SKM-1 (cell line): ENCODE results near the gene EXOC2.
A peak's percentile ranks its signal among the peaks of the same experiment; 100 is the strongest.
"Not testable (repeated sequence)": the region's sequence is repeated elsewhere in the genome, so short reads cannot be mapped to it uniquely, and the experiment has no call there.

ENCODE experiments used
- DNase-seq: peaks from one replicate; lab custom pipeline; 2025; ENCODE audit not compliant: unreplicated experiment; lab: John Stamatoyannopoulos, UW

EXOC2 gene

GRCh38 chr6:710601-711571, 17.9 kb upstream of the EXOC2 start:
- DNase-seq, result no peak

DNA sequence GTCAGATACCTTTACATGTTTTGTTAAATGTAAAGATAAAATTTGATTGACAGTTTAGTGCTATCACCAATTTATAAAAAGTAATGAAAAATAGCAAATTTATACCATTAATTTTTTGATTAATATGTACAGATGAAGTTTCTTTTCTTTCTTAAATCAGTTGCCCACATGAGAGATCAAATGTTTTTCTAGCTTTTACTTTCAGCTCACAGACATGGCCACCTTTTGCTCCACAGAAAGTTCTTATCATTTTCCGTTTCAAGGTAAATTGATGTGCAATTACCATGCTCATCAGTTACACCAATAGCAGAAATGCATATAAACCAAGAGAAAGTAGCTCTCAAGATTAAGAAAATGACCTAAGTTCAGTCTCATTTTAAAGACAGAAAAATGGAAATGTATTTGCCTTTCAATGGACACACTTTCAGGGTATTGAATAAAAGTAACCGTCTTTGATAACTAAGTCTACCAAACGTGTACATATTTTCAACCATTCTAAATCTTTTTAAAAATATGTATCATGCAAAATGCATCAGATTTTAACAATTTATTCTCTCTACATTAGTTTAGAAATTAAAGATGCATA, 16.6 kb upstream of the EXOC2 start:
- DNase-seq, result no peak

DNA sequence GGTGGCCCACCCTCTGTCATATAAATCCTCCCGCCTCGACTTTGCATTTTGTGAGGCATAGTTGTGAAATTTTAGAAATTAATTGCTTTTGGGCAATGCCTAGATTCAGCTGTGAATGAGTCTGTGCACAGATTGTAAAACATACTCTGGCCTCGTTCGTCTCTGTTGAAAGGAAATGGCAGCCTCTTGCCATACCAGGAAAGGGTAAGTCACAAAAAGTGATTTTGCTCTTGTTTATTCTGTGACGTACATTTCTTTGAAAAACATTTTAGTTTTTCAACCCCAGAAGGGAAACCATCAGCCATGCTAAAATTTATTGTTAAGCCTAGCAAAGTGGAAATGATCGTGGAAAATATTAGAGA, 15.3 kb upstream of the EXOC2 start:
- DNase-seq, result no peak

DNA sequence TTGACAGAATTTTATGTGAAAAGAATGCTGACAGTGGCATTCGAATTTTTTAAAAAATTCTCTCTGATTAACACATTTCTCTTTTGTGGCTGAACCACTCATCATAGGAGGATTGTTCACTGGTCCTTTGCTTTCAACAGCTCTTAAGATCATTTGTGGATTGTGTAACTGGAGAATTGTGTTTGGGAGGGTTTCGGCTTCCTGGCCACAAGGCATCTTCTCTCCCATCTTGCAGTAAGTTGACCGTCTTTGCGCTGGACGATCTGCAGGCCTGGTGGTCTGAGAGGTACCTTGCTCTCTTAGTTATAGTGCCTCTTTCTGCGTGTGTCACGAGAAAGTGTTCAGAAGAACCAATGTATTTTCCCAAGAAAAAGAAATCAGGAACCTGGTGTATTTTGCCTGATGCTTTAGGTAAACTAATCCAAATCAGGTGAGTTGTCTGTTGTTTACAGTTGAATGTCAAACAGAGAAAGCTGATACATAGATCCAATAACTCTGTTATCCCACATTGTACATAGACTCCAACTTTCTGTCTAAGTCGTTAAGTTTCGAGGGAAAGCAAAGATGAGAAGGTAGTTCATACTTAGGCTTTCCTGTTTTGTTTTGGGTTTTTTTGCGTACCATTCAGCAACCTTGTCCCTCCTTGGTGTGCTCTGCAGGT, 14.8 kb upstream of the EXOC2 start:
- DNase-seq, result no peak

DNA sequence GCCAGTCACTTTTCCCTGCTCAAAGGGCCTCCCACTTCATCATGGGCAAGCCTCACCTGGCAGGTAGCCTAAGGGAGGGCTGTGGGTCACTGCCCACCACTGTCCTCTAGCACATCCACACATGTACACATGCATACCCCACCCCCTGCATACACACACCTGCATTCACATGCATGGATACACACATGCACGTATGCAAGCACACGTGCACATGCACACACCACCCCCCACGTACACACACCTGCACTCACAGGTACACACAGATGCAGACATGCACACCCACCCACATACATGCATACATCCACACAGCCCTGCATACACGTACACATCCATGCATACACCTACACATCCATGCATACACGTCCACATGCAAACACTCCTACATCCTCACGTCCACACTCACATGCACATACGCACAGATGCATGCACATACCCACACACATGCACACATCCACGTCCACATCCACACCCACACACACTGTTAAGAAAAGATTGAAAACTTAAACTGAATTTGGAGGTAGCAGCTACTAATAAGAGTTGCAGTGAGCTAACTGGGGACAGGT, 14.0 kb upstream of the EXOC2 start:
- no peak for DNase-seq

DNA sequence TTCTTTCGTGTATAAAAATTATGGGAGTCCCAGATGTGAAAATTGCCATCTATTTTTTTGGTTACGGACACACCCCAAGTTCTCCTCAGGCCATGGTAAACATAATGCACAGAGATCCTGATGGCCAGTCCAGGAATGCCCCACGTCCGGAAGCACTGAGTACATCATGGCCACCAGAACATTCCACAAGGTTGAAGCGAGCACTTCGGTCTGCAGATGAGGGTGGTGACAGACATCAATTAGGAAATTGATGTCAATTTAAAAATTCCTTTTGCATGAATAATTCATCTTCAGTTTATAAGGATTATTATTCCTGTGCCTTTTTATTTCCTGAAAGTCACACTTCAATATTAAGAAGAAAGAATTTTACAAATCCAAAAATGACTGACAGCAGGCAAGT, 13.2 kb upstream of the EXOC2 start:
- no peak for DNase-seq

- DNase-seq, result no peak
Observed at GRCh38 chr6:705047-705446, 12.1 kb upstream of the EXOC2 start.

DNA sequence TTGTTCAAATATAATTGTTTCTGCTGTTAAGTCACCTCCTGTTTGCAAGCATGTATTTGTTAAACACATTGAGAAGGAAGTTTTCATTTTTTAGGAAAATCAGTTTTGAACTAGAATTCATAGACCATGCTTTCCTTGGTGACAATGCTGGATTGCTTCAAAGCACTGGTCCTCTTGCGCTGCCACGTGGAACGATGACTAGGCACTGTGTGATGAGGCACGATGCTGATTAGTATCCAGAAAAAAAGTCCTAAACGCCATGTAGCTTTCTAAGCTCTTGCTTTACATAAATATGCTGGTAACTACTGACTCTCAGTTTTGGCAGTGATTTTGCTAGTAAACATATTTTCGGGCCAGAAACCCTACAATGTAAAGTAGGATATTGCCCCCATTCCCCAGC, 11.1 kb upstream of the EXOC2 start:
- DNase-seq, result no peak

DNA sequence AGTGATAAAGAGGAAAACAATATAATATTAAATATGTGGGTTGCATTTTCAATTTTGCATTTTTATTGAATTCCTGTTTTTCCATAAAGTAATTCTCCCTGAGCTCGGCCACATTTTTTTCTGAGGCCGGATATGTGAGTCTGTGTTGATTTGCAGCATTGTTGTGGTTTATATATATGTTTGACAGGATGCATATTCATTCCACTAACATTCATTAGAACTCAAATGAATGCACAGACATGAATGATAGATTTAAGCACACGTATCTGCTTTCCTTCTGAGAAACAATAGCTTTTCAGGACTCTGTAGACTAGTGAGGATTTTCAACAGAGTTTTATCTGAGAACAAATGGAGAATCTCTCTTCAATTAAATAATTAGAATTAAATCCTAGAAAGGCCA, 10.6 kb upstream of the EXOC2 start:
- no peak for DNase-seq

DNA sequence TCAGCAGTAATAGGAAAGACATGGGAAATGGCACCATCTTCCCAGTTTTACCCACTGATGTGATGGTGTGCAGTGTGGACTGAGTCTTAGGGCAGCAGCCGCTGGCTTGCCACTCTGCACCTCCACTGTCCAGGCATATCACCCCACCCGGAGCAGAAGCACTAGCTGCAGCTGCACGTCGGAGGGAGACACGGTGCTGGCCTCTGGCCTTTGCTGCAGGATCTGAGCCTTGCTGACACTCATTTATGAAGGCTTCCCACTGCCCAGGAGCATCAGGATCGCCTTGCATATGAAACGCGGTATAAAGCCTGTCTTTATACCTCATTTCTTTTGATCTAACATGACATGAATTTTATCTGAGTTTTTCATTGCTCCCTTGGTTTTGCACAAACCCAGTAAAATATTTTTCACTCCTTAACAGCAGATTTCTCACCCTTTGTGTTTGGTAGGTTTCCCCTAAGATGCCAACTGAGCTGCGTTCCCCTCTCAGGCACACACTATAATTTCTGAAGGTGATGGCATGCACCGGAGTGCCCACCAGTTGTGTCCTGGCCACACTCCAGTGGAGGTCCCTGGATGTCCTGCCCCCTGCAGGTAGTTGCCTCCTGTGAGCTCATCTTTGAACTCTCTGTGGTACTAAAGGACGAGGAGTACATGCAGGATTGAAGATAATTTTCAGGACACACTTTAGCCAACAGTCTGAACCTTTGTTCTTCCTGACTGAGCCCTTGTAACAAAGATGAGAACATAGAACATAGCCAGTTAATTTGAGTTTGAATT, 9.0 kb upstream of the EXOC2 start:
- no peak for DNase-seq

- DNase-seq, result no peak
Observed at GRCh38 chr6:701215-701614, 8.3 kb upstream of the EXOC2 start.

GRCh38 chr6:700490-700889, 7.6 kb upstream of the EXOC2 start:
- DNase-seq, result no peak

DNA sequence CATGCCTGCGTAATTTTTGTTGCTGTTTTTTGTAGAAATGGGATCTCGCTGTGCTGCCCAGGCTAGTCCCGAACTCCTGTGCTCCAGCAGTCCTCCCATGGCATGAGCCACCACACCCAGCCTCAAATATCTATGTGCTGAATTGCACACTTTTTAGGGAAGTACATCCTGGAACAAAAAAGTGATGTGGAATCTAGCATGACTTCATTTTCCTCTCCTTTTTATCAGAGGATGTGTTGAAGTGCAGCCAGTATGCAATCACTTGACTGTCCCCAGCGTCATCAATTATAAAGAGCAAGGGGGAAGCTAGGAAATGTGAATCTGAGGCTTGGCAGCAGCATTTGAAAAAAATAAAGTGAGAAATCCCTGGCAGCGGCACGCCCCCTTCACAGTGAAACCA, 6.4 kb upstream of the EXOC2 start:
- DNase-seq, result no peak

- not testable (repeated sequence) for DNase-seq
Observed at GRCh38 chr6:694431-695126, 1.6 kb upstream of the EXOC2 start.

DNA sequence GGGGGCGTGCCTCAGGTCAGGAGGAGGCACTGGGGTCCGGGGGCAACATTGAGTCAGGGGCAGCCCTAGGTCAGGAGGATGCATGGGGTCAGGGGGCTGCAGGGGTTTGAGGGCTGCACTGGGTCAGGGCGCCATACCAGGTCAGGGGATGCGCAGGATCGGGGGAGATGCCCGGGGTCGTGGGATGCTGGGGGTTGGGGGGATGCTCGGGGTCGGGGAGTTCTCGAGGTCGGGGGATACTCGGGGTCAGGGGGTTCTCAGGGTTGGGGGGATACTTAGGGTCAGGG, 727 bp upstream of the EXOC2 start:
- DNase-seq, result no peak

GRCh38 chr6:692356-692851, 535 bp downstream of the EXOC2 start:
- peak; percentile 15 for DNase-seq

DNA sequence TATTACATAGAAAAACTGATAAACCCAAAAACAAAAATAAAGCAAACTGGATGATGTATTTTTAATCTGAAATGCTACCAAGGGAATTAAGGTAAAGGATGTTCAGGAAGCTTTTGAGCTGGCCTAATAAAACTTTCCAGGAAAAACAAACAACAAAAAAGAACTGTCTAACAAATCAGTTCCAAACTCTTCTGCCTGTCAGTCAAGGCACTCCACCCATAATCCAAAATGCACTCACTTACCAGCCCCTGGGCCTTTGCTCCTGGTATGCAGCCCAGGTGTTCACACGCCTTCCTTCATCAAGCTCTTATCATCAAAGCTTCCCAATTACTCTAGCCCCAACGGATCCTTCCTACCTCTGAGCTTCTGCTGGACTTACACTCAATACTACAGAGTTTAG, 3.7 kb downstream of the EXOC2 start:
- no peak for DNase-seq

- no peak for DNase-seq
Observed at GRCh38 chr6:686497-686896, 6.4 kb downstream of the EXOC2 start.

DNA sequence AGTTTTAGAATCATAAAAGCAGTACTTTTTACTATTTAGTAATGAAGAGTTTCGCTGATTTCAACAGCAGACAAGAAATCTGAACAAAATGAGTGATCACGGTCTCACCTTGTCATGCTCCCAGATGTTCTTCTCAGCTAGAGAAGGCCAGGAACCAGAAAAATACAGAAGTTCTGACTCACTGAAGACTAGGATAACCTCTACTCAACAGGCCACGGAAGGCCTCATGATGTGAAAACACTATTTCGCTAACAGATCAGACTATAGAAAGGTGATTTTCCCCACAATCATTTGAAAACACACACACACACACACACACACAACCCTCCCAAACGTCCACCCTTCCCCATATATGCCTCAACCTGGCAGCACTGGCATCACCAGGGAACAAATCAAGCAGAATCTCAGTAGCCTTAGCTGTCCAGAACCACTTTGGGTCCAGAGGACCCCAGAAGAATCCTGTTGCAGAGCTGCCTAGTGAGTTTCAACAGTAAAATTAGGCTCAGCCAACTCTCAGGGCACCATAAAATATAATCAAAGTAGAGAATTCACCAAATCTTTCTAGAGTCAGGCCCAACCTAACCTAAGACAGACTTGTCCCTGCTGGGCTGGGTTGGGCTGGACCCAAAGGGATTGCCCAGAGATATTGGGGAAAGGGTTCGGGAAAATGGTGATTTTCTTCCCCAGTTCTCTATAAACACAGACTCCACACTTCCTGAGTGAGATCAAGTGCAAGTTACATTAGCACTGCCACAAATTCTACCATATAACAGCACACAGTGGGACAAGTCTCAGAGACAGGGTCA, 7.9 kb downstream of the EXOC2 start:
- DNase-seq, result no peak
